H1 (cell line): ENCODE measurements around the gene MKX. TPM values are rescaled to one million over a fixed set of nuclear protein-coding genes. Genes with fewer than 3 reads are reported as not detected.
A peak's percentile ranks its signal among the peaks of the same experiment; 100 is the strongest.

Source experiments
- CREB1 ChIP-seq: IDR thresholded peaks from 2 replicates; pipeline ENCODE4 v1.6.1; 2012; ENCODE audit warnings: inconsistent platforms
- CTCF ChIP-seq, 3 experiments: IDR thresholded peaks; 1 replicate in 2 of 3; 2 replicates in 1 of 3; pipeline versions ENCODE4 v1.5.1 to v1.6.1; 2011; ENCODE audit warnings: low read length in 3 of 3, mild to moderate bottlenecking in 3 of 3, inconsistent platforms in 2 of 3, low read depth in 1 of 3, moderate library complexity in 1 of 3; ENCODE audit not compliant: insufficient read depth in 1 of 3; ENCODE audit errors: control extremely low read depth in 1 of 3
- KDM4A ChIP-seq: IDR thresholded peaks from one replicate; pipeline ENCODE4 v1.7.1; 2012; ENCODE audit warnings: low read depth, mild to moderate bottlenecking, moderate library complexity, low read length, inconsistent platforms; ENCODE audit not compliant: severe bottlenecking
- RXRA ChIP-seq: IDR thresholded peaks from 2 replicates; pipeline ENCODE4 v1.6.1; 2011; ENCODE audit warnings: low read depth, mild to moderate bottlenecking, low read length, moderate library complexity; ENCODE audit not compliant: insufficient read depth
- TAF1 ChIP-seq: IDR thresholded peaks from 2 replicates; pipeline ENCODE4 v1.6.1; 2011; ENCODE audit warnings: mild to moderate bottlenecking, low read depth, low read length
- TAF7 ChIP-seq: optimal IDR thresholded peaks from 2 replicates; pipeline ENCODE3; 2011; ENCODE audit warnings: low read depth, mild to moderate bottlenecking, inconsistent platforms, low read length, moderate library complexity, borderline replicate concordance
- TBP ChIP-seq: IDR thresholded peaks from 2 replicates; pipeline ENCODE4 v1.6.1; 2011; ENCODE audit warnings: low read depth, low read length, improper control_type of control experiment
- polyA plus RNA-seq, 7 experiments: library from polyadenylated mRNA; depleted of rRNA in 3 of 7; stranded (reverse) in 5 of 7; unstranded in 2 of 7; fragments of >200 nt in 5 of 7; fragments of 200-250 nt in 2 of 7; gene quantifications; 1 replicate in 5 of 7; 2 replicates in 1 of 7; 4 replicates in 1 of 7; pipeline versions ENCODE4 v1.2.1 to v1.2.3, GENCODE V29; 2011 to 2013; ENCODE audit warnings: missing spikeins in 2 of 7, mixed read lengths in 2 of 7
- total RNA-seq: library from RNA; stranded (reverse); fragmentation: NEBNext Ultra II Directional; extraction: Animal tissue kit (Norgen Biotek cat#: 25700); gene quantifications from 2 replicates; pipeline ENCODE4 v1.2.1, GENCODE V29; 2021

Gene MKX
- total and polyA plus RNA-seq, 2 of the 8 experiments (the other 6 are each of a cell fraction or from before 2014, with no cell fraction given) = 0.21 to 1.3 TPM

- TF ChIP-seq CTCF (IDR thresholded peaks at IDR 0.05; ENCODE audit: control extremely low read depth in 1 of 3, insufficient read depth in 1 of 3, low read depth in 1 of 3, low read length in 3 of 3) (peak; percentile 66 to 71 (median 69)), TAF1 (peak; percentile 70; the same call in 1 of the 2 replicates), TBP (peak; percentile 52; the same call in 1 of the 2 replicates), CREB1 (peak; percentile 37; the same call in 1 of the 2 replicates), RXRA (no peak), KDM4A (peak; percentile 96), TAF7 (peak; percentile 26)
Measured at GRCh38 chr10:27742195-27743011, 3.2 kb downstream of the MKX start (continued).
